SKM-1 treated with dmso at 0.1 percent for 144 hours (cell line): ENCODE measurements around the gene ABI3BP.
A peak's percentile ranks its signal among the peaks of the same experiment; 100 is the strongest.

Experiments used
- DNase-seq: peaks from one replicate; lab custom pipeline; 2025; ENCODE audit not compliant: unreplicated experiment; lab: John Stamatoyannopoulos, UW

The ABI3BP gene

DNA sequence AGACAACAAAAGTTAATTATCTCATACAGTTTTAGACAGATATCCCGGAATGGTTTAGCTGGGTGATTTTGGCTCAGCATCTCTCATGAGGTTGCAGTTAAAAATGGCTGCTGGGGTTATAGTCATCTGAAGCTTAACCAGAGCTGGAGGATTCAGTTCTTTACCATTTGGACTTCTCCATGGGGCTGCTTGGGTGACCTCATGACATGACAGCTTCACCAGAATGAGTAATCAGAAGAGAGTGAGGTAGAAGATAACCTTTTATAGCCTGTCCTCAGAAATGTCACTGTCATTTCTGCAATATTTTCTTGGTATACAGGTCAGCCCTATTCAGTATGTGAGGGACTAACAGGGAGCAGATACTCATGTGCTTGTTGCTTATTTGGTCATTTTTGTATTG is 253.0 kb downstream of the ABI3BP start:
- DNase-seq, result no peak

DNA sequence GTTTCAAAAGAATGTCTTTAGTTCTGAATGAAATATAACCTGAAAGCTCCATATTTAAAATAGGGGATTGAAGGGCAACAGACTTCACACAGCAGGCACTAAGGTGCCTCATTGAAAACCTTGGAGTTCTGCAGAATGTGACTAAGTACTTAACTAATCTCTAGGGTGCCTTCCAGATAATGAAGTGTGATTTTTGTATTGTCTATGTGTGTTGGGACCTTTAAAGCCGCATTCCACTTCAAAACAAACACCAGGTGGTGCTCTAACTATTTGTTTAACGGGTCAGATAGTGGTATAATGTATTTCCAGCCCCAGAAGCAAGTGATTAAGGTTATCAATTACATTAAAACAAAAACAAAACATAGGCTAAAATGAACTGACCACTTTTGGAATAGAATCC is 255.9 kb downstream of the ABI3BP start:
- no peak for DNase-seq

DNA sequence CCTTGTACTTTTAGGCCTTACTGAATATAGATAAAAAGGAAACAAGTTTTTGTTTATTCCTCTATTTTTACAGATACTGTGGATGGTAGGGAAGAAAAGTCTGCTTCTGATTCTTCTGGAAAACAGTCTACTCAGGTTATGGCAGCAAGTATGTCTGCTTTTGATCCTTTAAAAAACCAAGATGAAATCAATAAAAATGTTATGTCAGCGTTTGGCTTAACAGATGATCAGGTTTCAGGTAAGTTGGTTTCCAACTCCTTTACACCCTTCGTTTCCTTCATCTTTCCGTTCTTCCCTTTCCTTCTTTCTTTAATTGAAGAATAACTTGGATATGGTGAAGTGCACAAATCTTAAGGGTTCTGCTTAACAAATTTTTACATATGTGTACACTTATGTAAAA is 260.8 kb downstream of the ABI3BP start:
- DNase-seq, result no peak

DNA sequence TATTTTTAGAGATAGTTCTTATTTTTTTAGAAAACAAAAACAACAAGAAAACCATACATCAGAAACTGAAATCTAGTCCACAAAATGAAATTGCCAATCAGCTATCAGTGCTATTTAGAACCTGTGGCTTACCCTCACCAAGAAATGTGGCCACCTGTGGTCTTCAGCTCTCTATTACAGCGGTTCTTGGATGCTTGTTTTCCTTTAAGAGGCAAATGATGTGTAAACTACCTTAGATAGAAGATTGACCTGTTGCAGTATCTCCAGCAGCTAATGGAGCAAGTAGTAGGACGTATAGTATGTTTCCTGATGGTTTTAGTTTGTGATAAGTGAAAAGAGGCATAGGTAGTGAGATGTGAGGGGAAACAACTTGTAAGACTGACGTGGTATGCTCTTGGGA is 262.7 kb downstream of the ABI3BP start:
- no peak for DNase-seq

DNA sequence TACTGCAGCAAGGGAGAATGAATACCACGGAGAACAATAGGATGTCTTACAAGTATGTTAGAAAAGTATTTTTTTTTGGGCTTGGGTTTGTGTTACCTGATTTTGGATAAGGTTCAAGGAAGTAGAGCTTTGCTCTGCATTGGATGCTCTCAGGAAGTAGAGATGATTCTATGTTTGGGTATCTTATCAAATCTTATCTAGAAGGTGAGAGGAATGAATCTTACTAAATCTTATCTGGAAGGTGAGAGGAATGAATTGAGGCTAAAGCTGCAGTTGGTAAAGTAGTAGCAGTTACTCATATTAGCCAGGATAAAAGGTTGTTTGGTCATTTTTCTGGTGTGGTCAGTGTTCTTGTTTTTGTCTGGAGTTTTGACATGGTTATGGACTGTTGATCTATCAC is 266.5 kb downstream of the ABI3BP start:
- DNase-seq, result no peak

DNA sequence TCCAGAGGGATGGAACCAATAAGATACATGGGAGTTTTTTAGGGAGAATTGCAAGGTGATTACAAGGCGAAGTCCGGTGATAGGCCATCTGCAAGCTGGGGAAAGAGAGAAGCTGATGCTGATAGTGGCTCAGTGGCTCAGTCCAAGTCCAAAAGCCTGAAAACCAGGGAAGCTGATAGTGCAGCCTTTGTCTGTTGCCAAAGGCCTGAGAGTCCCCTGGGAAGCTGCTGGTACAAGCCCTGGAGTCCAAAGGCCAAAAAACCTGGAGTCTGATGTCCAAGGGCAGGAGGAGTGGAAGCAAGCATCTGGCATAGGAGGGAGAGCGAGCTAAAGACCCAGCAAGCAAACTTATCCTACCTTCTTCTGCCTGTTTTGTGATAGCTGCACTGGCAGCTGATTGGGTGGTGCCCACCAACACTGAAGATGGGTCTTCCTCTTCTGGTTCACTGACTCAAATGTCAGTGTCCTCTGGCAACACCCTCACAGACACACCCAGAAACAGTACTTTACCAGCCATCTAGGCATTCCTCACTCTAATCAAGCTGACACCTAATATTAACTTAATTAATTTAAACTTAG is 267.2 kb downstream of the ABI3BP start:
- DNase-seq, result no peak

DNA sequence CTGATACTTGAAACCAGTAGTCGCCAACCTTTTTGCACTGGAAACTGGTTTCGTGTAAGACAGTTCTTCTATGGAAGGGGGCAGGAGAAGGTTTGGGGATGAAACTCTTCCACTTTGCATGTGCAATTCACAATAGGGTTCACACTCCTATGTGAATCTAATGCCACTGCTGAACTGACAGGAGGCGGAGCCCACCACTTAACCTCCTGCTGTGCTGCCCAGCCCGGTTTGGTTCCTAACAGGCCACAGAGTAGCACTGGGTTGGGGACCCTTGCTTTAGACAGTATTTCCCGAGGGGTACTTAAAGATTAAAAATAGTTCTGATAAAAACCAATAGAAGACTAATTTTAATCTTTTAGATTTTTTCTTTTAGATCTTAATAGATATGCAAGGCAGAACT is 272.8 kb downstream of the ABI3BP start:
- DNase-seq, result no peak

DNA sequence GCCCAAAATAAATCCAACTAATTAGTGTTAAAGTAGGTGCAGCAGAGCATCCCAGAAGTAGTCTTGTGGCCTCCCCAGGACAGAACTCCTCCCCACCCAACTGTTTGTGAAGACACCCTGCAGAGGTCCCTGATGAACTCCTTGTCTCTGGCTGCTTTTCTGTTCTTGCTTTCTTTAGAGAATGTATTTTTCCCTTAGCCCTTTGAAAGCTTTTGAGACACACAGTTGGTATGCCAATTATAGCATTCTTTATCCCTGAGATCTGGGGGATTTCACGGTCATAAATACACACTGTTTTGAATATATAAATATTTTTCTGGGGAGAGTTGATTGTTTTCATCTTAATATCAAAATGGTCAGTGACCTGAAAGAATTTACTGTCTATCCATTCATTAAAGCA is 274.1 kb downstream of the ABI3BP start:
- DNase-seq, result no peak

DNA sequence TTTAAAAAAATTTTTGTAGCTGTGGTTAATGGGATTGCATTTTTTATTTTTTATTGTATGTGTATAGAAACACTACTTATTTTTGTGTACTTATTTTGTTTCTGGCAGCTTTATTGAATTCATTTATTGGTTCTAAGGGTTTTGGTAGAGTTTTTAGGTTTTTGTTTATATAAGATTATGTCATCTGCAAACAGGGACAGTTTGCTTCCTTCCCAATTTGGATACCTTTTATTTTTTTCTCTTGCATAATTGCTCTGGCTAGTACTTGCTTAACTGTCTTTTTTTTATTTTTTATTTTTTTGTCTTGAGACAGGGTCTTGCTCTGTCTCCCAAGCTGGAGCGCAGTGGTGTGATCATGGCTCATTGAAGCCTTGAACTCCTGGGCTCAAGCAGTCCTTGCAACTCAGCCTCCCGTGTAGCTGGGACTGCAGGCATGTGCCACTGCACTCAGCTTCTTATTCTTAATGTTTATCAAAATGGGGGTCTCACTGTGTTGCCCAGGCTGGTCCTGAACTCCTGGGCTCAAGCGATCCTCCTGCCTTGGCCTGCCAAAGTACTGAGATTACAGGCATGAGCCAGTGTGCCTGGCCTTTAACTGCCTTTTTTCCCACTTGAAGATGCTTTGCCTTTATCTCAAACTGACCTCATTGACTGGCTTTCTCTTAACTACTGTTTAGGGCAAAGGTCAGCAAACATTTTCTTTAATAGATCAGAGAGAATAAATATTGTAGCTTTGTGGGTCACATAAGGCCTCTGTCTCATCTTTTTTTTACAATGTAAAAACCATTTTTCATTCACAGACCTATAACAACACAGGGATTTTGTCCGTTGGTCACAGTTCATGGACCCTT is 275.4 kb downstream of the ABI3BP start:
- no peak for DNase-seq

DNA sequence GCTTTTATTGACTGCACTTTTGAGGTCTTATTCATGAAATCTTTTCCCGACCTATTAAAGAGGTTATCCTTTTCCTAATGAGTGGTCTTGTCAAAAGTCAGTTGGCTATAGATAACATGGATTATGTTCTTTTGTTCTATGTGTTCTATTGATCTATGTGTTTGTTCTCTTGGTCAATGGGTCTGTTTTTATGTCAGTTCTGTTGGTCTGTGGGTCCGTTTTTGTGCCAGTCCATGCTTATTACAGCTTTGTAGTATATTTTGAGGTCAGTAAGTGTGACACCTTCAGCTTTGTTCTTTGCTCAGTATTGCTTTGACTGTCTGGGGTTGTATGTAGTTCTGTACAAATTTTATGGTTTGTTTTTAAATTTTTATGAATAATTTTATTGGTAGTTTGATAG is 276.2 kb downstream of the ABI3BP start:
- no peak for DNase-seq

DNA sequence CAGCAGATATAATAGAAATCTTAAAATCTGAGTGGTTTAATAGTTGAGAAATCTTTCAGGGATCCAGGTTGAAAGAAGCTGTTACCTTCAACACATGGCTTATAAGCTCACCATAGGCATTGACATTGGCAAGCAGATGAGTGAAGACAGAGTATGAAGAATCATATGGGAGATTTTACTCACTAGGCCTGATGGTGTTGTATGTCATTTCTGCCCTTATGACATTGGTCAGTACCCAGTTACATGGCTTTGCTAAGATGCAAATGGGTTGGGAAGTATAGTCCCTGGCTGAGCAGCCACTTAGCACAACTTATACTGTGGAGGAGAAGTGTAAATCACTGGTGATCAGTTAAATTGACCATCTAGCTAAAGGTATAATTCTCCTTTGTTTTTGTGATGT is 278.0 kb downstream of the ABI3BP start:
- DNase-seq, result no peak

DNA sequence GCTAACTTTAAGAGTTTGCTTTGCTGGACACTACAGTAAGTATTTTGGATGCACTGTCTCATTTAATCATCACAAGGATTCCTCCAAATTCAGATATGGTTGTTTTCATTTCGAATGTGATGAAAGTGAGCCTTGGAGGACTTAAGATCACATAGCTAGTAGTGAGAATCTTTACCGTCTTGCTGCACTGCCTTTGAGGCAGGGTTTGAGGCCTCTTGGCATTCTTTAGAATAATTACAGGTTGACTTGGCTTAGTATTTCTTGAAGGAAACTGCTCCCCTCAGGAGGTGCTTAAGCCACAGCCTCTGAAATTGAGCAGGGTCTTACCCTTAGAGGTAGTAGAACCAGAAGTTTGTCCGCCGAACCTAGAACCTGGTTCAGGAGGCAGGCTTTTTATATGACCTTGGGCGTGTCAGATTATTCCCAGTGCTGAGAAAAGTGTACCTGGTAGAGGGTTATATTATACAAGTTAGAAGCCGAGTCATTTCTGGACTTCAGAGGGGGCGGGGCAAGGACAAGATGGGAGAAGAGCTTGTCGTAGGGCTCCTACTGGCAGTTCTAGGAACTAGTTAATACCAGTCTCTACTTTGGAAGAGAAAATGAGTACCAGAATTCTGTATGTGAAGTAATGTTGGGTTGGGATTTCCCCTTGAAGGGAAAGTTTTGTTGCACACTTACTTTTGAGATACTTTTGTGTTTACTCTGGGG is 282.8 kb downstream of the ABI3BP start:
- peak; percentile 74 for DNase-seq

DNA sequence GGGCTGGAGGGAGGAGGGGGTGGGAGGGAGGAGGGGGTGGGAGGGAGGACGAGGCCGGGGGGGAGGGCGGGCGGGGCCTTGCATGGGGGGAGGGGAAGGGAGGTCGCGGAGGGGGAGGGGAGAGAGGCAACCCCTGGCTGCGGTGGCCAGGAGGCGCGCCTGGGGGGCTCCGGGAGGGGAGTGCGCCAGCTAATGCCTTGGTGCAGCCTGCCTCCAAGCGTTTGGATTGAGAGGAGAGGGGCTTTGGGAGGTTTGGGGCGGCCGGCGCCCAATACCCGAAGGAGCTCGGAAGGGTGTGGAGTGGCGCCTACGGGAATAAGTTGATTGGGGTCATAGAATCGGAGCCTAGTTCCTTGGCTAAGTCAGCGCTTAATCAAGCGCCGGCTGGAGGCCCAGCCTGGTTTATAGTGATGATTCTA is 283.4 kb downstream of the ABI3BP start:
- no peak for DNase-seq

DNA sequence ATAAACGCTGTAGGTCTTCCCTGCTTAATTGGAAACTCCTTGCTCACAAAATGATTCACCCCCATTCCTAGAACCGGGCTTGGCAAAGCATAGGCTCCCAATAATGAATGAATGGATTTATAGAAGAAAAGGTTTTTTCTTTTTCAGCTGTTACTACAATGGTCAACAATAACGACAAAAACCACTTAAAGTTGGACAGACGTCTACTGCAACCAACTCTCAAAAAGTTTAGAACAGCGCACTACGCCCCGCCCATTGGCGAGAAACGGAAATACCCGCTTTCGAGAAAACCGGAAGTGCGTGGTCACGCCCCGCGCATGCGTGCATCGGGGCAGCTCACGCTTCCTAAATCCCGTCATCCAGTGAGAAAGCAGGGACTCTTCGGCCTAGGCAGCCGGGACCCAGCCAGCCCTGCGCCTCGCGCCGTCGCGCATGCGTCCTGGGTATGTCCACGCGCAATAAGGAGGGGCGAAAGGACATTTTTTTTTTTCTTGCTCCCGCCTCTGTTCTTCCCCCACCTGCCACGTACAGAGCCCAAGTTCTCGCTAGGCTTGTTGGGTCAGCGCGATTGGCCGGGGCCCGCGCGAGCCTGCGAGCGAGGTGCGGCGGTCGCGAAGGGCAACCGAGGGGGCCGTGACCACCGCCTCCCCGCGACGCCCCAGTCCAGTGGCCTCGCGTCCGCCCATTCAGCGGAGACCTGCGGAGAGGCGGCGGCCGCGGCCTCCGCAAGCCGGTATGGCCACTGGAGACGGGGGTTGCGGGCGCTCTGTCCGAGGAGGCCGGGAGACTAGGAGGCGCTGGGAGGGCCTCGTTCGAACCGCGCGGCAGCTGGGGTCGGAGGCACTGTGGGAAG is 284.0 kb downstream of the ABI3BP start, which contains the start of gene TFG:
Gene TFG (plus strand): TSS at position 506 of the 853 bp plus-strand sequence. CDS start 4,192 bp downstream, outside the sequence.
- DNase-seq, result peak; percentile 95

DNA sequence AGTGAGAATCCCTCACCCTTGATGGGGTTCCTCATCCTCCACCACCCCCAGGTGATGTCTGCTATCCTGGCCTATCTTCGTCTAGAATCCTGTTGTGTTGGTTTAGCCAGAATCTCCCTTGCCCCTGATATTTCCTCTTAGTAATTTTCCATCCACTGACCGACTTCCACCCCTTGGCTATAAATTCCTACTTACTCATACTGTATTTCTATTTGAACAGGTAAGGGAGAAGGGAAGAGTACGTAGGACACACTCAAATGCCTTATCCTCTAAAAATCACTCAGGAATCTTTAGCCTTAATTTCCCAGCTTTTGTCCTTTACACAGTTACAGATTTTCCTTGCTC is 284.6 kb downstream of the ABI3BP start:
- DNase-seq, result no peak

DNA sequence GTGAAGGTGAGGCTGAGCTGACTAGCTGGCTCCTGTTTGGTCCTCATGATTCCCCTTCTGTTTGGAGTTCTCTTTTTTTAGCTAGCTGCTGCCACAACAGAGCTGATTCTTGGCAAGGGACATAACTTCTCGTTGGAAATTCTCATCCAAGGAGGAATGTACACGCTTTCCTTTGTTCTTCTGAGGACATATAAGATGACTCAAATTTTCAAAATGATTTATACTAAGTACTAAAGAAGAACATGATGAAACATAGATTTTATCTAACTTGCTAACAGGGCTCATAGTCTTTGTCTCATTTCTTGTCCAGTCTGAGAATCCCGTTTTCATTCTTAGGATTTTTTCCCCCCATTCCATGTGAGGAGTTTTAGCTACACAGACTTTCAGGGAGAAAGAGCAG is 286.9 kb downstream of the ABI3BP start:
- DNase-seq, result no peak

DNA sequence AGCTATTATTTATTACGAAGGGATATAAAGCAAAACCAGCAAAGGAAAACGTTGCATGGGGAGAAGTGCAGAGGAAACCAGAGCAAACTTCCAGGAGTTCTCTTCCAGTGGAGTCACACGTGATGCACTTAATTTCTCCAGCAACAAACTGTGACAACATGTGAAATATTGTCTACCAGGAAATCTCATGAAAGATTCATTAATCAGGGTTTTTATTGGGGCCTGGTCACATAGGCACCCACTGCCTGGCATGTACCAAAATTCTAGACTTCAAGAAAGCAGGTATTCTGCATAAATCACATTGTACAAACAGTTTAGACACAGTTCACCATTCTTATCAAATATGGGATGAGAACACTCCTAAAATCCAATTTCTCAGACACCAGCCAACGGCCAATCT is 289.4 kb downstream of the ABI3BP start:
- no peak for DNase-seq

DNA sequence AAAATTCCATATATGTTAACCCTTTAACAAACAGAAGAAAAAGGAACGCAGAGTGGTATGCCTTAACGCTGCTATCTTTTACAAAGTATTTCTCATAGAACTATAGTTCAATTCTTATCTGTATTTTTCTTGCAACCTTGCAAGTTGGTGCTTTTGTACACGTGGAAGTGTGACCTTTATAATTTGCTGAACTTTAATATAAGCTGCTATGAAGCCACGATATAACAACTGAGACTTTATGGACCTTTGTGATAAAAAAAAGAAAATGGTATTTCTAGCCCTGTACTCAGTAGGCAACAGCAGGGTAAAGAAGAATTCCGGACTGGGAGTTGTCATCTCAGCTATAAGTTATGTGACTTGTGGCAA is 290.3 kb downstream of the ABI3BP start:
- DNase-seq, result no peak

DNA sequence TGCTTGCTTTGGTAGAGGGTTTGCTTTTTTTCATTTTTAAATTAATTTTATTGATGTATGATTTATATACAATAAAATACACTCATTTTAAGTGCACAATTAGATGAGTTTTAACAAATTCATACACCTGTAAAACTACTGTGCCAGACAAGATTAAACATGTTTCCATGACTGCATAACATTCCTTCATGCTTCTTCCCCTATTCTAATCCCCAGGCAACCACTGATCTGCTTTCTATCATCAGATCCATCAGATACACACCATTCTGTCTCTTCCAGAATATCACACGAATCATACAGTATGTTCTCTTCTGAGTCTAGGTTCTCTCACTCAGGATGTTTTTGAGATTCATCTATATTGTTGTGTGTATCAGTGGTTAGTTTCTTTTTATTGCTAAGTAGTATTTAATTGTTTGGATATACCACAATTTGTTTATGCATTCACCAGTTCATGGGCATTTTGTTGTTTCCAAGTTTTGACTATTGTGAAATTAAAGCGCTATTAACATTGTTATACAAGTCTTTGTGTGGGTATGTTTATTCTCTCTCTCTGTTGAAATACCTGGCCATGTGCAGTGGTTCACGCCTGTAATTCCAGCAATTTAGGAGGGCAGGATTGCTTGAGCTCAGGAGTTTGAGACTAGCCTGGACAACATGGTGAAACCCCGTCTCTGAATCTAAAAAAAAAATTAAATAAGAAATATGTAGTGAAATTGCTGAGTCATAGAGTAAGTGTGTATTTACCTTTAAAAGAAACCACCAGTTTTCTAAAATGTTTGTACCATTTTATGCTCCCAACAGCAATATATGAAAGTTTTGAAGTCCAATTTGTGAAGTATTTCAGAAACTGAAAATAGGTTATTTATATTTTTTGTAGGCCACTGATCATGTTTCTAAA is 290.9 kb downstream of the ABI3BP start:
- no peak for DNase-seq

DNA sequence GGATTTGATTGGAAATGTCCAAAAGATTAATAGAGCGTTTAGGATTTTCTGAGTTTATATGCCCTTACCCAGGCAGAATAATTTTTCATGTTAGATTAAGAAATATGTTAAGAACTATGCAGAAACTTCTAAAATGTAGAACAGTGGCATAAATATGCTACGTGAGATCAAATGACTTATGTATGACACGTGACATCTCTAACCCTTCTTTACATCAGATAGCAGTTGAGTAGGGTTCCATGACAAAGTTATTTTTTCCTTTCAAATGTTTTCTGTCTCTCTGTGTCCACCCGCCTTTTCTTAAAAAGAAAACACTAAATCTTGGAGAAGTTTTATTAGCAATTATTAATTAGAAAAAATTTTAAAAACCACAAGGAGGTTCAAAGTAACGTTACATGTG is 292.5 kb downstream of the ABI3BP start:
- DNase-seq, result no peak
